Astrocyte (in vitro differentiated cells and primary cell): ENCODE measurements around the gene ST6GALNAC2. TPM values are rescaled to one million over a fixed set of nuclear protein-coding genes. Genes with fewer than 3 reads are reported as not detected.

Source experiments
- DNase-seq: peaks from one replicate; pipeline ENCODE4 v3.0.0-alpha.2; 2010; ENCODE audit warnings: low read depth
- FAIRE-seq: peaks from 2 replicates; lab custom pipeline; 2011; peaks lifted over from hg19 to GRCh38; lab: Jason Lieb, UNC
- H2AFZ ChIP-seq: 2 replicates; pipeline ENCODE4 v1.6.0; 2012; ENCODE audit warnings: low read depth, low read length, inconsistent platforms
- H3K27ac ChIP-seq: 2 replicates; pipeline ENCODE4 v1.5.1; 2011; ENCODE audit warnings: low read depth, low read length, inconsistent platforms
- H3K27me3 ChIP-seq: 2 replicates; pipeline ENCODE4 v1.6.0; 2011; ENCODE audit warnings: low read length, inconsistent platforms; ENCODE audit not compliant: insufficient read depth
- H3K36me3 ChIP-seq: 2 replicates; pipeline ENCODE4 v1.5.1; 2011; ENCODE audit warnings: low read length, inconsistent platforms; ENCODE audit not compliant: insufficient read depth
- H3K4me1 ChIP-seq: 2 replicates; pipeline ENCODE4 v1.5.1; 2011; ENCODE audit warnings: low read length, inconsistent platforms; ENCODE audit not compliant: insufficient read depth
- H3K4me2 ChIP-seq: 2 replicates; pipeline ENCODE4 v1.6.0; 2012; ENCODE audit warnings: low read length, inconsistent platforms
- H3K4me3 ChIP-seq: 2 replicates; pipeline ENCODE4 v1.5.1; 2011; ENCODE audit warnings: low read depth, mild to moderate bottlenecking, low read length, inconsistent platforms; ENCODE audit not compliant: insufficient read depth
- H3K79me2 ChIP-seq: 2 replicates; pipeline ENCODE4 v1.6.0; 2012; ENCODE audit warnings: mild to moderate bottlenecking, low read length, inconsistent platforms; ENCODE audit not compliant: insufficient read depth
- H3K9ac ChIP-seq: 2 replicates; pipeline ENCODE4 v1.6.0; 2012; ENCODE audit warnings: mild to moderate bottlenecking, low read length, inconsistent platforms
- H3K9me3 ChIP-seq: 2 replicates; pipeline ENCODE4 v1.5.1; 2012; ENCODE audit warnings: low read depth, mild to moderate bottlenecking, low read length, inconsistent platforms; ENCODE audit not compliant: insufficient read depth
- H4K20me1 ChIP-seq: 2 replicates; pipeline ENCODE4 v1.6.0; 2012; ENCODE audit warnings: low read length, inconsistent platforms; ENCODE audit not compliant: insufficient read depth
- H3K27ac Mint-ChIP-seq: one replicate; pipeline ENCODE4 v1.8.0; 2021; ENCODE audit warnings: mild to moderate bottlenecking, mixed read lengths; ENCODE audit not compliant: unreplicated experiment
- H3K27me3 Mint-ChIP-seq: one replicate; pipeline ENCODE4 v1.8.0; 2021; ENCODE audit warnings: low read depth, mixed read lengths; ENCODE audit not compliant: unreplicated experiment
- H3K36me3 Mint-ChIP-seq: one replicate; pipeline ENCODE4 v1.8.0; 2021; ENCODE audit warnings: low read depth, mixed read lengths; ENCODE audit not compliant: unreplicated experiment
- H3K4me1 Mint-ChIP-seq: one replicate; pipeline ENCODE4 v1.8.0; 2021; ENCODE audit warnings: low read depth, mixed read lengths; ENCODE audit not compliant: unreplicated experiment
- H3K4me3 Mint-ChIP-seq: one replicate; pipeline ENCODE4 v1.8.0; 2021; ENCODE audit warnings: mild to moderate bottlenecking, moderate library complexity, mixed read lengths; ENCODE audit not compliant: unreplicated experiment
- H3K9me3 Mint-ChIP-seq: one replicate; pipeline ENCODE4 v1.8.0; 2021; ENCODE audit warnings: mild to moderate bottlenecking, mixed read lengths; ENCODE audit not compliant: unreplicated experiment
- CTCF ChIP-seq: IDR thresholded peaks from 2 replicates; pipeline ENCODE4 v1.5.1; 2011; ENCODE audit warnings: low read depth, mild to moderate bottlenecking, inconsistent platforms, low read length, moderate library complexity; ENCODE audit not compliant: insufficient read depth
- EZH2 ChIP-seq: IDR thresholded peaks from 2 replicates; pipeline ENCODE4 v1.6.1; 2012; ENCODE audit warnings: mild to moderate bottlenecking, low read length, inconsistent platforms; ENCODE audit not compliant: insufficient read depth
- total RNA-seq: library from RNA; stranded (reverse); gene quantifications from 2 replicates; pipeline ENCODE4 v1.2.1, GENCODE V29; 2021

Gene ST6GALNAC2
- total RNA-seq, 1 donor from 2014 or later: 0.79 TPM

- no peaks in the 10 kb centered on the region for H3K79me2 ChIP-seq
- peaks cover 2% of the 10 kb centered on the region for H3K4me1 ChIP-seq
- FAIRE-seq: no peak
- H3K4me3 ChIP-seq: no peak overlapping the region
- H3K36me3 Mint-ChIP-seq: no peaks in the 10 kb centered on the region
- TF ChIP-seq EZH2: no peak
- TF ChIP-seq CTCF: no peak
- no peak overlapping the region for H3K27ac Mint-ChIP-seq
- peaks cover 8% of the 10 kb centered on the region for H3K4me1 Mint-ChIP-seq
- DNase-seq: no peak
- no peak overlapping the region for H3K4me3 Mint-ChIP-seq
- no peaks in the 10 kb centered on the region for H4K20me1 ChIP-seq
- no peaks in the 10 kb centered on the region for H3K9me3 ChIP-seq
- H3K27me3 ChIP-seq: no peaks in the 10 kb centered on the region
- H3K9me3 Mint-ChIP-seq: peaks cover 2% of the 10 kb centered on the region
- H3K4me2 ChIP-seq: no peak overlapping the region
- no peaks in the 10 kb centered on the region for H3K36me3 ChIP-seq
- H3K9ac ChIP-seq: no peak overlapping the region
- peaks cover 25% of the 10 kb centered on the region for H3K27me3 Mint-ChIP-seq
- H2AFZ ChIP-seq: no peak overlapping the region
- no peak overlapping the region for H3K27ac ChIP-seq
These were observed 7.8 kb downstream of the ST6GALNAC2 start for GRCh38 chr17:76577876-76578275.

DNA sequence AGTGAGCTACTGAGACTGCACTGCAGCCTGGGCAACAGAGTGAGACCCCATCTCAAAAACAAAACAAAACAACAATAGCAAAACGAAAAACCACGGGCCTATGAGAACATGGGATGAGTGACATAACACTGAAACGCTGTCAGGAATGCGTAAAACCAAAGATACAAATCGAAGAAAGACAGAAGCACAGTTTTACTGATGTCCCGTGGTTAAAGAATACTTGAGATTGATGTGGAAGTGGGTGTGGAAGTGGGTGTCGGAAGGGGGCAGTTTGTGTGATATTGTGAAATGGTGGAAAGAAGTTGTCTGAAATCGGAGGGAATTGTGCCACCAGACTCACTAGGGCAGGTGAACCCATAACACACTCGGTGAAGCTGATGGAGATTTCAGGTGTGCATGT lies 9.5 kb downstream of the ST6GALNAC2 start:
- Histone ChIP-seq H3K9me3 (no peaks in the 10 kb centered on the region), H3K9ac (no peak overlapping the region), H3K79me2 (no peaks in the 10 kb centered on the region), H3K4me1 (no peaks in the 10 kb centered on the region), H4K20me1 (no peaks in the 10 kb centered on the region), H3K4me2 (no peak overlapping the region), H3K27ac (no peak overlapping the region), H3K36me3 (no peaks in the 10 kb centered on the region), H2AFZ (no peak overlapping the region), H3K4me3 (no peak overlapping the region), H3K27me3 (no peaks in the 10 kb centered on the region)
- H3K4me3 Mint-ChIP-seq: no peak overlapping the region
- H3K27me3 Mint-ChIP-seq: peaks cover 20% of the 10 kb centered on the region
- H3K4me1 Mint-ChIP-seq: peaks cover 3% of the 10 kb centered on the region
- peaks cover 2% of the 10 kb centered on the region for H3K9me3 Mint-ChIP-seq
- DNase-seq (no peak), FAIRE-seq (no peak)
- no peaks in the 10 kb centered on the region for H3K36me3 Mint-ChIP-seq
- no peak overlapping the region for H3K27ac Mint-ChIP-seq
- TF ChIP-seq CTCF: no peak
- no peak for TF ChIP-seq EZH2

GRCh38 chr17:76575570-76575969 lies 10.1 kb downstream of the ST6GALNAC2 start:
- no peak for FAIRE-seq
- Histone ChIP-seq H3K27ac (no peak overlapping the region), H2AFZ (no peak overlapping the region)

More at GRCh38 chr17:76575570-76575969, 10.1 kb downstream of the ST6GALNAC2 start:
- peaks cover 3% of the 10 kb centered on the region for H3K4me1 Mint-ChIP-seq
- no peak overlapping the region for H3K4me2 ChIP-seq
- peaks cover 20% of the 10 kb centered on the region for H3K27me3 Mint-ChIP-seq
- peaks cover 3% of the 10 kb centered on the region for H3K36me3 Mint-ChIP-seq
- H3K9me3 Mint-ChIP-seq: peaks cover 2% of the 10 kb centered on the region
- DNase-seq: no peak
- no peaks in the 10 kb centered on the region for H4K20me1 ChIP-seq
- H3K4me3 Mint-ChIP-seq: no peak overlapping the region
- H3K4me1 ChIP-seq: no peaks in the 10 kb centered on the region
- no peaks in the 10 kb centered on the region for H3K36me3 ChIP-seq
- H3K79me2 ChIP-seq: no peaks in the 10 kb centered on the region
- H3K9me3 ChIP-seq: no peaks in the 10 kb centered on the region
- no peak overlapping the region for H3K4me3 ChIP-seq
- no peak overlapping the region for H3K9ac ChIP-seq
- H3K27ac Mint-ChIP-seq: no peak overlapping the region
- H3K27me3 ChIP-seq: no peaks in the 10 kb centered on the region
- TF ChIP-seq CTCF (no peak), EZH2 (no peak)
